Activated CD4-positive, alpha-beta T cell treated with anti-CD3 and anti-CD28 coated beads, Interleukin-2, amount 50 U/mL, for 1 hour (primary cell): ENCODE measurements around the gene COQ8A.

ENCODE experiments used
- DNase-seq: peaks from one replicate; pipeline ENCODE4 v3.0.0-alpha.2; 2020

COQ8A gene

GRCh38 chr1:226974544-226975258 is 34.6 kb downstream of the COQ8A start:
- no peak for DNase-seq

GRCh38 chr1:226975259-226976250 is 35.5 kb downstream of the COQ8A start:
- no peak for DNase-seq

GRCh38 chr1:226976276-226976977 is 36.3 kb downstream of the COQ8A start:
- no peak for DNase-seq

- no peak for DNase-seq
These were observed 37.0 kb downstream of the COQ8A start for GRCh38 chr1:226976978-226977642.

- DNase-seq = no peak
These were observed 37.7 kb downstream of the COQ8A start for GRCh38 chr1:226977643-226978431.

- DNase-seq = no peak
These were observed 38.5 kb downstream of the COQ8A start for GRCh38 chr1:226978432-226979114.

- DNase-seq = no peak
These were observed 39.0 kb downstream of the COQ8A start for GRCh38 chr1:226979115-226979516.

- DNase-seq = no peak
These were observed 39.5 kb downstream of the COQ8A start for GRCh38 chr1:226979517-226980121.

- DNase-seq = no peak
These were observed 40.0 kb downstream of the COQ8A start for GRCh38 chr1:226980122-226980560.

- DNase-seq = no peak
These were observed 40.7 kb downstream of the COQ8A start for GRCh38 chr1:226980565-226981385.

GRCh38 chr1:226981386-226981817 is 41.3 kb downstream of the COQ8A start:
- no peak for DNase-seq

GRCh38 chr1:226981838-226982237 is 41.7 kb downstream of the COQ8A start:
- no peak for DNase-seq

- no peak for DNase-seq
These were observed 42.5 kb downstream of the COQ8A start for GRCh38 chr1:226982451-226983177.

- no peak for DNase-seq
These were observed 43.3 kb downstream of the COQ8A start for GRCh38 chr1:226983247-226983991.

GRCh38 chr1:226983992-226984364 is 43.9 kb downstream of the COQ8A start:
- no peak for DNase-seq

- no peak for DNase-seq
These were observed 44.6 kb downstream of the COQ8A start for GRCh38 chr1:226984521-226985238.

- no peak for DNase-seq
These were observed 45.2 kb downstream of the COQ8A start for GRCh38 chr1:226985239-226985838.
